ENCODE results near the gene MLLT3. TPM values are rescaled to one million over a fixed set of nuclear protein-coding genes. Genes with fewer than 3 reads are reported as not detected.

The MLLT3 gene
- total and polyA plus RNA-seq, 10 donors: 2.8 to 15.2 (median 10.6) TPM

DNA sequence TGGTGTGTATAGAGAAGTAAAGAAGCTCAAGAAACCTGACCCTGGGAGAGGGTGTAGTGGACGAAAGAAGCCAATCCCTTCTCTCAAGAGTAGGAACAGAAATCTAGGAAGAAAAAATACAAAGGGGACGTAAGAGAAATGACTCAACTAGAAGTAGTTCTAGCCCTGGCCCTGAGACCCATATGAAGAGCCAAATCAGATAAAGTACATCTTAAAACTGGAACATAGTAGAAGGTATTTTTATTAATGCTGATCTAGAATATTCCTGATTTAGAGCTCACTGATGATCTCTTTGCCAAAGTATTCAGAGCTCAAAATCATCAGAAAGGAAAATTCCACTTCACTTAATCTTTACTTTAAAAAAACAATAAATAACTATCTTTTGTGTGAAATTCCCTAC, 184.8 kb downstream of the MLLT3 start:
- intact Hi-C loops (cut with DNase I; ENCODE audit: low total_unique reads): no loop called here
- H3K27ac ChIP-seq: no peak overlapping the region
- H3K4me1 ChIP-seq: no peaks in the 10 kb centered on the region
- 75 to 85% (median 83%) methylated on average over 2 of the region's 2 CpGs for WGBS, 5 donors
- H3K9me3 ChIP-seq: no peaks in the 10 kb centered on the region
- H3K4me3 ChIP-seq: no peak overlapping the region
- H3K36me3 ChIP-seq: no peaks in the 10 kb centered on the region
- no peaks in the 10 kb centered on the region for H3K27me3 ChIP-seq (replicated peaks in 1 of 7)
- DNase-seq: no peak
- TF ChIP-seq POLR2A (IDR thresholded peaks at IDR 0.05) (no peak), POLR2AphosphoS5 (IDR thresholded peaks at IDR 0.05) (no peak)
- TF ChIP-seq, protein P1, sequence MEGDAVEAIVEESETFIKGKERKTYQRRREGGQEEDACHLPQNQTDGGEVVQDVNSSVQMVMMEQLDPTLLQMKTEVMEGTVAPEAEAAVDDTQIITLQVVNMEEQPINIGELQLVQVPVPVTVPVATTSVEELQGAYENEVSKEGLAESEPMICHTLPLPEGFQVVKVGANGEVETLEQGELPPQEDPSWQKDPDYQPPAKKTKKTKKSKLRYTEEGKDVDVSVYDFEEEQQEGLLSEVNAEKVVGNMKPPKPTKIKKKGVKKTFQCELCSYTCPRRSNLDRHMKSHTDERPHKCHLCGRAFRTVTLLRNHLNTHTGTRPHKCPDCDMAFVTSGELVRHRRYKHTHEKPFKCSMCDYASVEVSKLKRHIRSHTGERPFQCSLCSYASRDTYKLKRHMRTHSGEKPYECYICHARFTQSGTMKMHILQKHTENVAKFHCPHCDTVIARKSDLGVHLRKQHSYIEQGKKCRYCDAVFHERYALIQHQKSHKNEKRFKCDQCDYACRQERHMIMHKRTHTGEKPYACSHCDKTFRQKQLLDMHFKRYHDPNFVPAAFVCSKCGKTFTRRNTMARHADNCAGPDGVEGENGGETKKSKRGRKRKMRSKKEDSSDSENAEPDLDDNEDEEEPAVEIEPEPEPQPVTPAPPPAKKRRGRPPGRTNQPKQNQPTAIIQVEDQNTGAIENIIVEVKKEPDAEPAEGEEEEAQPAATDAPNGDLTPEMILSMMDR (IDR thresholded peaks at IDR 0.05 in 8 of 11, conservative IDR thresholded peaks at IDR 0.05 in 3 of 11): no peak

DNA sequence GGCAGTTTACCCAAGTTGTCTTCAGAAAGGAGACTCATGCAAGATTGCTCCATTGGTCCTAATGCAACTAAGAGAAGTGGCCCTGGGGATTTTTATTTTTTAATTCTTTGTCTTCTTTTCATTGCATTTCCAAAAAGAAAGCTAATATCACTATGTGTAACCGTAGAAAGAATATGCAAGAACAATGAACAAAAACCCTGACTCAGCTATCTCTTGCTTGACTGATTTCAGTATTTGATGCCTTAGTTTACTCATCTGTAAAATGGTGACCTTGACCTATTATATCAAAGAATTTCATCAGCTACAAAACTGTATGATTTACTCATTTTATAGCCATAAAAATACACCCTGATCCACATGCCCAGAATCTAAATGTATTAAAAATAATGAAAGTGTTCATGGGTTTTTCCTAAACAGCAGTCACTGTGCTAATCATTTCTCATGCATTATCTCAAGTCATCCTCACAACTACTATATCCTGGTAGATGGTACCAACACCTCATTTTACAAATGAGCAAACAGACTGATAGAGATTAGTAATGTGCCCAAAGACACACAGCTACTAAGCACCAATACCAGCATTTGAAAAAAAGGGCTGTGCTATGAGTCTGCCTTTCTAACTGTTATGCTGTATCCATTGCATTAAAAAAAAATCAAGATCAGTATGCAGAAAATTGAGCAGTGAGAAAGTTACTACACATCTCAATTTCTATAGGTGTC, 185.7 kb downstream of the MLLT3 start:
- intact Hi-C loops (cut with DNase I; ENCODE audit: low total_unique reads): no loop called here
- H3K4me1 ChIP-seq: no peaks in the 10 kb centered on the region
- no peak overlapping the region for H3K4me3 ChIP-seq
- no peak for DNase-seq
- no peaks in the 10 kb centered on the region for H3K27me3 ChIP-seq (replicated peaks in 1 of 7)
- H3K36me3 ChIP-seq: no peaks in the 10 kb centered on the region
- no peak overlapping the region for H3K27ac ChIP-seq
- H3K9me3 ChIP-seq: no peaks in the 10 kb centered on the region
- TF ChIP-seq, protein P1 (IDR thresholded peaks at IDR 0.05 in 8 of 11, conservative IDR thresholded peaks at IDR 0.05 in 3 of 11): no peak
- TF ChIP-seq POLR2AphosphoS5 (IDR thresholded peaks at IDR 0.05) (no peak), POLR2A (IDR thresholded peaks at IDR 0.05) (no peak)
- WGBS, 5 donors: 89 to 99% (median 91%) methylated on average over 1 of the region's 1 CpG

DNA sequence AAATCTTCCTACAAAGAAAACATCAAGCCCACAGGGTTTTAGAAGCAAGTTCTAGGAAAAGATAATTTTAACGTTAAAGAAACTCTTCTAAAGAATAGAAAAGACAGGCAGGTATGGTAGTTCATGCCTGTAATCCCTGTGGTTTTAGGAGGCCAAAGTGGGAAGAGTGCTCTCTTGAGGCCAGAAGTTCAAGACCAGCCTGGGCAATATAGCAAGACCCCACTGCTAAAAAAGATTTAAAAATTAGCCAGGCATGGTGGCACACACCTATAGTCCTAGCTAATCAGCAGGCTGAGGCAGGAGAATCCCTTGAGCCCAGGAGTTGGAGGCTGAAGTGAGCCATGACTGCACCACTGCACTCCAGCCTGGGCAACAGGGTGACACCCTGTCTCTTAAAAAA, 193.3 kb downstream of the MLLT3 start:
- Histone ChIP-seq H3K4me1 (peaks cover 0 to 6% (median 0%) of the 10 kb centered on the region in 6 donors), H3K27me3 (replicated peaks in 1 of 7) (no peaks in the 10 kb centered on the region), H3K27ac (no peak overlapping the region), H3K36me3 (no peaks in the 10 kb centered on the region), H3K4me3 (no peak overlapping the region), H3K9me3 (no peaks in the 10 kb centered on the region)
- no peak for DNase-seq
- intact Hi-C loops (cut with DNase I; ENCODE audit: low total_unique reads): no loop called here
- WGBS, 5 donors: 89 to 93% (median 92%) methylated on average over 1 of the region's 1 CpG
- TF ChIP-seq POLR2A (IDR thresholded peaks at IDR 0.05): no peak
- TF ChIP-seq POLR2AphosphoS5 (IDR thresholded peaks at IDR 0.05): no peak
- TF ChIP-seq, protein P1 (IDR thresholded peaks at IDR 0.05 in 8 of 11, conservative IDR thresholded peaks at IDR 0.05 in 3 of 11): no peak

DNA sequence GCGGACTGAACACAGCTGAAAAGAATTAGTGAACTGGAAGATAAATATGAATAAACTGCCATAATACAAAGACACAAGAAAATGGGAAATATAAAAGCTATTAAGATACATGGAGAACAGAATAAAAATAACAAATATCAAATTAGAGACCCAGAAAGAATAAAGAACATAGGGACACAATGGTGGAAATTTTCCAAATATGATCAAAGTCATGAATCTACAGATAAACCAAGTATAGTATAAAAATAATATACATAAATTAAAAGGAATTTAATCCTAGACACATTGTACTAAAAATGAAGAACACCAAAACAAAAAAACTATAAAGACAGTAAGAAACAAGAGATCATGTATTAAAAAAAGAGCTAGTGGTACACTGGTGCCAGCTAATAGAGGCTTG, 194.9 kb downstream of the MLLT3 start:
- DNase-seq: no peak
- no peak for TF ChIP-seq POLR2AphosphoS5 (IDR thresholded peaks at IDR 0.05)
- TF ChIP-seq POLR2A (IDR thresholded peaks at IDR 0.05): no peak
- TF ChIP-seq, protein P1 (IDR thresholded peaks at IDR 0.05 in 8 of 11, conservative IDR thresholded peaks at IDR 0.05 in 3 of 11): no peak
- H3K27ac ChIP-seq: no peak overlapping the region
- peaks cover 0 to 6% (median 0%) of the 10 kb centered on the region in 6 donors for H3K4me1 ChIP-seq
- intact Hi-C loops (cut with DNase I; ENCODE audit: low total_unique reads): no loop called here
- no peaks in the 10 kb centered on the region for H3K27me3 ChIP-seq (replicated peaks in 1 of 7)
- WGBS, 5 donors: 91 to 100% (median 95%) methylated on average over 1 of the region's 1 CpG
- no peak overlapping the region for H3K4me3 ChIP-seq
- no peaks in the 10 kb centered on the region for H3K36me3 ChIP-seq
- no peaks in the 10 kb centered on the region for H3K9me3 ChIP-seq

All from spleen (tissue), 11 donors.